Measurements from ENCODE around the gene PTK6.
"Not testable (repeated sequence)": the region's sequence is repeated elsewhere in the genome, so short reads cannot be mapped to it uniquely, and the experiment has no call there.

The PTK6 gene

GRCh38 chr20:63536997-63537524 lies at the start of gene PTK6:
PTK6 (minus strand) TSS chr20:63537376; CDS start chr20:63537314, 62 bp downstream.
- no peak for DNase-seq (ENCODE audit: low spot score)

GRCh38 chr20:63586797-63587196 lies 49.6 kb upstream of the PTK6 start:
- no peak for DNase-seq (ENCODE audit: low spot score)

GRCh38 chr20:63585616-63586565 lies 48.7 kb upstream of the PTK6 start:
- DNase-seq (ENCODE audit: low spot score) = no peak

- DNase-seq (ENCODE audit: low spot score) = no peak
These were observed 45.3 kb upstream of the PTK6 start for GRCh38 chr20:63582382-63583063.

- DNase-seq (ENCODE audit: low spot score) = peak; percentile 78
These were observed 43.8 kb upstream of the PTK6 start for GRCh38 chr20:63580796-63581461.

GRCh38 chr20:63579017-63579694 lies 42.0 kb upstream of the PTK6 start:
- no peak for DNase-seq (ENCODE audit: low spot score)

- no peak for DNase-seq (ENCODE audit: low spot score)
These were observed 41.2 kb upstream of the PTK6 start for GRCh38 chr20:63578224-63579016.

GRCh38 chr20:63577317-63577894 lies 40.2 kb upstream of the PTK6 start:
- DNase-seq (ENCODE audit: low spot score) = no peak

- no peak for DNase-seq (ENCODE audit: low spot score)
These were observed 39.1 kb upstream of the PTK6 start for GRCh38 chr20:63576311-63576710.

GRCh38 chr20:63574829-63575743 lies 37.9 kb upstream of the PTK6 start:
- no peak for DNase-seq (ENCODE audit: low spot score)

GRCh38 chr20:63574156-63574828 lies 37.1 kb upstream of the PTK6 start, which contains the start of gene HELZ2:
HELZ2 (minus strand) TSS chr20:63574239; CDS start chr20:63572385, 1,854 bp downstream.
- peak; percentile 79 for DNase-seq (ENCODE audit: low spot score)

GRCh38 chr20:63573647-63574131 lies 36.5 kb upstream of the PTK6 start:
- no peak for DNase-seq (ENCODE audit: low spot score)

- DNase-seq (ENCODE audit: low spot score) = no peak
These were observed 35.8 kb upstream of the PTK6 start for GRCh38 chr20:63572788-63573646.

- DNase-seq (ENCODE audit: low spot score) = no peak
These were observed 35.1 kb upstream of the PTK6 start for GRCh38 chr20:63572071-63572787.

GRCh38 chr20:63571087-63571478 lies 33.9 kb upstream of the PTK6 start:
- not testable (repeated sequence) for DNase-seq (ENCODE audit: low spot score)

GRCh38 chr20:63570281-63571086 lies 33.3 kb upstream of the PTK6 start:
- DNase-seq (ENCODE audit: low spot score) = no peak

All from D341Med (cell line).